Keratinocyte (primary cell): ENCODE results near the gene ALG13. TPM values are rescaled to one million over a fixed set of nuclear protein-coding genes. Genes with fewer than 3 reads are reported as not detected.

Source experiments
- DNase-seq: peaks from one replicate; pipeline ENCODE4 v3.0.0-alpha.2; 2011; ENCODE audit warnings: low read depth, missing footprints, low spot score
- FAIRE-seq: peaks from 2 replicates; lab custom pipeline; 2011; peaks lifted over from hg19 to GRCh38; lab: Jason Lieb, UNC
- H2AFZ ChIP-seq: 2 replicates; pipeline ENCODE4 v1.6.0; 2012; ENCODE audit warnings: low read length, control low read depth, inconsistent platforms; ENCODE audit not compliant: control insufficient read depth
- H3K27ac ChIP-seq: 2 replicates; pipeline ENCODE4 v1.5.1; 2011; ENCODE audit warnings: low read length; ENCODE audit not compliant: control insufficient read depth, insufficient read depth
- H3K27me3 ChIP-seq: 3 replicates; pipeline ENCODE4 v1.6.0; 2011; ENCODE audit warnings: low read length; ENCODE audit not compliant: control insufficient read depth, insufficient read depth; ENCODE audit errors: extremely low read depth
- H3K36me3 ChIP-seq, 2 experiments: 2 replicates in 1 of 2; 3 replicates in 1 of 2; pipeline ENCODE4 v1.5.1; 2011; ENCODE audit warnings: low read length in 2 of 2, mild to moderate bottlenecking in 1 of 2; ENCODE audit not compliant: control insufficient read depth in 2 of 2, insufficient read depth in 2 of 2; ENCODE audit errors: extremely low read depth in 1 of 2
- H3K4me1 ChIP-seq: 3 replicates; pipeline ENCODE4 v1.5.1; 2011; ENCODE audit warnings: low read length; ENCODE audit not compliant: control insufficient read depth, insufficient read depth; ENCODE audit errors: extremely low read depth
- H3K4me2 ChIP-seq: 3 replicates; pipeline ENCODE4 v1.6.0; 2011; ENCODE audit warnings: low read depth, low read length; ENCODE audit not compliant: control insufficient read depth, insufficient read depth; ENCODE audit errors: extremely low read depth
- H3K4me3 ChIP-seq, 3 experiments: fragments of 200-600 bp in 1 of 3; sonication (generic) in 1 of 3; 2 replicates in 2 of 3; 3 replicates in 1 of 3; pipeline ENCODE4 v1.5.1; 2011 to 2016; ENCODE audit warnings: low read length in 3 of 3, mild to moderate bottlenecking in 3 of 3, control low read depth in 2 of 3, inconsistent platforms in 1 of 3, low read depth in 1 of 3, mixed read lengths in 1 of 3, mixed run types in 1 of 3, moderate library complexity in 1 of 3; ENCODE audit not compliant: control insufficient read depth in 2 of 3, insufficient read depth in 2 of 3; ENCODE audit errors: extremely low read depth in 1 of 3
- H3K79me2 ChIP-seq: 2 replicates; pipeline ENCODE4 v1.6.0; 2012; ENCODE audit warnings: low read length; ENCODE audit not compliant: control insufficient read depth, insufficient read depth
- H3K9ac ChIP-seq: 3 replicates; pipeline ENCODE4 v1.6.0; 2011; ENCODE audit warnings: low read length; ENCODE audit not compliant: control insufficient read depth, insufficient read depth; ENCODE audit errors: extremely low read depth
- H3K9me1 ChIP-seq: 3 replicates; pipeline ENCODE4 v1.6.0; 2011; ENCODE audit warnings: low read length; ENCODE audit not compliant: control insufficient read depth, insufficient read depth; ENCODE audit errors: extremely low read depth
- H3K9me3 ChIP-seq: 2 replicates; pipeline ENCODE4 v1.5.1; 2012; ENCODE audit warnings: low read depth, low read length; ENCODE audit not compliant: control insufficient read depth
- H4K20me1 ChIP-seq: 3 replicates; pipeline ENCODE4 v1.6.0; 2011; ENCODE audit warnings: low read length; ENCODE audit not compliant: control insufficient read depth, insufficient read depth; ENCODE audit errors: extremely low read depth
- CTCF ChIP-seq, 3 experiments: IDR thresholded peaks in 1 of 3; conservative IDR thresholded peaks in 1 of 3; optimal IDR thresholded peaks in 1 of 3; 2 replicates in 2 of 3; 3 replicates in 1 of 3; pipeline versions ENCODE3 to v1.5.1; 2011; ENCODE audit warnings: low read length in 3 of 3, mild to moderate bottlenecking in 3 of 3, moderate library complexity in 2 of 3, control low read depth in 1 of 3, inconsistent platforms in 1 of 3; ENCODE audit not compliant: insufficient read depth in 2 of 3; ENCODE audit errors: extremely low read depth in 1 of 3
- EZH2 ChIP-seq: IDR thresholded peaks from one replicate; pipeline ENCODE4 v1.6.1; 2012; ENCODE audit warnings: inconsistent platforms, mild to moderate bottlenecking, low read length, moderate library complexity
- dilution Hi-C: fragments of 300-500 bp; cut with MboI; formaldehyde crosslinking; loops from one replicate; pipeline ENCODE4 v1.7.0; 2020; ENCODE audit warnings: low sequenced_read_pairs; ENCODE audit not compliant: extremely low pct_ligation_motif_present
- polyA plus RNA-seq, 5 experiments: library from polyadenylated mRNA; depleted of rRNA in 3 of 5; stranded (reverse) in 3 of 5; stranded (forward) in 1 of 5; unstranded in 1 of 5; fragments of >200 nt; gene quantifications; 1 replicate in 1 of 5; 2 replicates in 3 of 5; 3 replicates in 1 of 5; pipeline versions ENCODE4 v1.2.1 to v1.2.3, GENCODE V29; 2011 to 2012; ENCODE audit warnings: missing spikeins in 2 of 5, low read depth in 1 of 5, low replicate concordance in 1 of 5

ALG13 gene
- polyA plus RNA-seq, 1 donor (not counting 4 experiments of a cell fraction or from before 2014, with no cell fraction given), result 50.8 TPM

GRCh38 chrX:111731351-111731750 lies 50.4 kb downstream of the ALG13 start:
- FAIRE-seq (no peak), DNase-seq (no peak)
- Histone ChIP-seq H3K27ac (no peak overlapping the region), H3K9me1 (no peaks in the 10 kb centered on the region), H4K20me1 (no peaks in the 10 kb centered on the region), H3K4me3 (no peak overlapping the region), H3K9ac (no peak overlapping the region), H3K4me2 (no peak overlapping the region), H3K79me2 (no peaks in the 10 kb centered on the region), H2AFZ (no peak overlapping the region), H3K9me3 (no peaks in the 10 kb centered on the region), H3K27me3 (no peaks in the 10 kb centered on the region), H3K4me1 (no peaks in the 10 kb centered on the region), H3K36me3 (no peaks in the 10 kb centered on the region)
- dilution Hi-C loops, result no loop called here
- TF ChIP-seq CTCF (optimal IDR thresholded peaks at IDR 0.05 in 1 of 3, IDR thresholded peaks at IDR 0.05 in 1 of 3, conservative IDR thresholded peaks at IDR 0.05 in 1 of 3; ENCODE audit: extremely low read depth in 1 of 3, insufficient read depth in 2 of 3, low read length in 3 of 3) (no peak), EZH2 (no peak)

GRCh38 chrX:111736571-111736970 lies 55.6 kb downstream of the ALG13 start:
- no peak overlapping the region for H3K27ac ChIP-seq
- TF ChIP-seq CTCF (optimal IDR thresholded peaks at IDR 0.05 in 1 of 3, IDR thresholded peaks at IDR 0.05 in 1 of 3, conservative IDR thresholded peaks at IDR 0.05 in 1 of 3; ENCODE audit: extremely low read depth in 1 of 3, insufficient read depth in 2 of 3, low read length in 3 of 3), result no peak
- TF ChIP-seq EZH2, result no peak
- H3K9ac ChIP-seq, result no peak overlapping the region
- no peaks in the 10 kb centered on the region for H3K9me1 ChIP-seq
- H3K4me2 ChIP-seq, result no peak overlapping the region
- no peaks in the 10 kb centered on the region for H3K9me3 ChIP-seq
- H2AFZ ChIP-seq, result no peak overlapping the region
- H3K27me3 ChIP-seq, result no peaks in the 10 kb centered on the region
- FAIRE-seq (no peak), DNase-seq (no peak)
- dilution Hi-C loops, result no loop called here
- no peaks in the 10 kb centered on the region for H3K79me2 ChIP-seq
- H3K4me3 ChIP-seq, result no peak overlapping the region
- H3K4me1 ChIP-seq, result no peaks in the 10 kb centered on the region
- H3K36me3 ChIP-seq, result peaks cover 0 to 3% of the 10 kb centered on the region in 2 experiments
- no peaks in the 10 kb centered on the region for H4K20me1 ChIP-seq
